Activated T-helper 1 cell treated with anti-CD3 and anti-CD28 coated beads, Interleukin-2, amount 50 U/mL, for 16 hours (primary cell): Measurements from ENCODE around the gene SVBP.
"Not testable (repeated sequence)": the region's sequence is repeated elsewhere in the genome, so short reads cannot be mapped to it uniquely, and the experiment has no call there.

Experiments
- DNase-seq, 2 donors: peaks; one replicate each; pipeline ENCODE4 v3.0.0-alpha.2; 2020; ENCODE audit warnings: low read depth in 1 of 2, low spot score in 1 of 2

Gene SVBP

DNA sequence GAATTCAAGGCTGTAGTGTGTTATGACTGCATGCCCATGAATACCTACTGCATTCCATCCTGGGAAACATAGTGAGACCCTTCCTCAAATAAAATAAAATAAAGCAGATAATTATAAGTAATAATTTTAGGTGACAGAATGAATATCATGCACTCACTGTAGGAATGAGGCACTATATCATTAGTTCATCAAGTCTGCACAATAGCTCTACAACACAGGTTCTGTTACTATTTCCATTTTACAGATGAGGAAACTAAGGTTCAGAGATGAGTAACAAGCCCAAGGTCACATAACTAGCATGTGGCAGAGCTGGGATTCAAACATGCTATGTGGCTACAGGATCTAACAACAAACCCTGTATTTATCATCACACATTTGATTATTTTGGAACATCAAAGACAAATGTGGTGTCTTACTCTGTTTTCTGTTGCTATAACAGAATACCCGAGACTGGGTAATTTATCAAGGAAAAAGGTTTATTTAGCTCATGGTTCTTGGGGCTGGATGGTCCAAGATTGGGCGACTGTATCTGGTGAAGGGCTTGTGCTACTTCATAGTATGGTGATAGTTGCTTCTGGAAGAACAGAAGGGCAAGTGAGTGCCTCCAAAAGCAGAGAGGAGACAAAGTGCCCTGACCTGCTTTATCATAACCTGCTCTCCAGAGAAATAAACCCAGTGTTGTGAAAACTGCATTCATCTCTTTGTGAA, 24.4 kb upstream of the SVBP start:
- DNase-seq = no peak

DNA sequence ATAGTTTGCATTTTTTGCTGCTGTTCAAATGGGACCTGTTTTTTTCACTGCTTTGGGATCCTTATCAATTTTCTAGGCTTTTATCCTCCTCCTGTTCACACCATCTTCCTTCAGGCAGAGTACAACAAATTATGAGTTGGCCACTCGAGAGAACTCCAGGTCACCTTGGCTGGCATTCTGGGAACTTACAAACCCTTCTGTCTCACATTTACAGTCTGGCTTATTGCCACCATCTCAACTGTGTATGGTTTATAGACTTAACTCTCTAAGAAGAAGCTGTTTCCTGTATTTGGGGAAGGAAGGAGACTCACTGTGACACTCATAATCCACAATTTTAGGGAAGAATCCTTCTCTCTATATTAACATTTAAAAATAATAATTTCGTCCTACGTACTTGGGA, 23.8 kb upstream of the SVBP start:
- DNase-seq = no peak

DNA sequence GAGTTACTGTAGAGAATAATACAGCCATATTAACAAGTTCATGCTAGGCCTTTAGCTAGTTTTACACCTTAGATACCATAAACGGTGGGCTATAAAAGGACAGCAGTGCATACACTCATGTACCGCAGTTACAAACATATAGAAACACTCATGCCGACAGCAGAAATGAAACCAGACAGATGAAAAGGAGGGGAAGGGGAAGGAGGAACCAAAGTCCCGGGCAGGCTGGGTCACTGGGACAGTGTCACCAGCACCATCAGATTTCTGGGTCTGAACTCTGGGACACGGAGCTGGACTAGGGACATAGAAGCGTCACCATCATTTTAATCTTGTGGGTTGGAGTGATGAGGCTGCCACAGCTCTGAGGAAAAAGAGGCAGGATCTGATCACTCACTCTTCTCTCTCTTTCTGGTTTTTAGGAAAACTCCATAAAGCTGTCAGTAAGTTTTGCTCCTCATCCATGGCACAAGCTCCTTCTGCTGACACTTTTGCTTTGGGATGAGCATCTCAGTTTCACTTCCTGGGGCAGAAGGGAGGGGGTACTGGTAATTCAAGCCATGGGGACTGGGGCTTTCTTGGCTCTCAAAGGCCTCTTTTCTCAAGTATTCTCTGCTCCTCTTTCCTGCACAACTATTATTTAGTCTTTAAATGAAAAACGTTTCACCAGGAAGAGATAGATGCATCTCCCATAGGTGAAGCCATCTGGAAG, 21.4 kb upstream of the SVBP start:
- no peak for DNase-seq

DNA sequence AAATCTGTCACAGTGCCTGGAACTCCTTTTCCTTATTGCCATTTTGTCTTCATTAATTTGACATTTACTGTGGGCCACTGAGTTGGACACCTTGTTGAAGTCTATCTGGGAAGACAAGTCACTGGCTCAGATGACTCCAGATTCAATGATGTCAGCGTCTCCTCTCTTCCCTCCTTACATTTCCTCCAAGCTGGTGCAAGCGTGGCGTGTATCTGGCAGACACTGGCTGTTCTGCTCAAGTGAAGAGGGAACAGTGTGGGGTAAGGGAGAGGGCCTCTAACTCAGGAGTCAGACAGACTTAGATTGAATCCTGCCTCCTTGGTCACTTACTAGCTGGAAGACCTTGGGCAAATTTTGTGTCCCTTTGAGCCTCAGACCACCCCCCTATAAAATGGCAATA, 20.5 kb upstream of the SVBP start:
- no peak for DNase-seq

DNA sequence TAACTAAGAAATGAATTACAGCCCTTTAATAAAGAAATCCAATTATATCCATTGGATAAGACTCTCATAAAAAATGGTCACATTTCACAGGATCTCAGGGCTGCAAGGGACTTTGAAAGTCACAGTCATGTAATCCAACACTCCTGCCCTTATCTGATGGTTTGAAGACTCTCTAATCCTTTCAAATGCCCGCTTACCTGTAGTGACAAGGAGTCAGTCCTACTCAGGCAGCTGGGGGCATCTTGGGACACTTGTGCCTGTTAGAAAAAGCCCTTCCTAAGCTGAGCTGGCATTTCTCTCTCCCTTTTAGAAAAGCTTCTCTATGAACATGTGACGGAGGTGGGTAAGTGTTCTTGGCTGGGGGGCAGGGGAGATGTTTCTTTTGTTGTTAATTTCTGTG, 18.2 kb upstream of the SVBP start:
- no peak for DNase-seq

DNA sequence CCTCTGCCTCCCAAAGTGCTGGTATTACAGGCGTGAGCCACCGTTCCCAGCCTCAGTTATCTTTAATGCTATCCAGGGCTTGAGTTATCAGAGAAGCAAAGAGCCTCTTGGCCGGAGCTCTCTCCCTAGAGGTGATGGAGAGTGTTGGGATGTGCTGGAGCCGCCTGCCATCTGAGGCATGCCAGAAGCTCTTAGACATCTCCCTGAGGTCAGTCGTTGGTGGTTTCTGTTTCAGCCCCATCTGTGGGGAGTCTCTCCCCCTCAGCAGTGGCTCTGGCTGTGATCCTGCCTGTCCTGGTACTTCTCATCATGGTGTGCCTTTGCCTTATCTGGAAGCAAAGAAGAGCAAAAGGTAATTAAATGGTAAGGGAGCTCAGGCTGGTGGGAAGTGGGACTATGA, 17.6 kb upstream of the SVBP start:
- DNase-seq = no peak

DNA sequence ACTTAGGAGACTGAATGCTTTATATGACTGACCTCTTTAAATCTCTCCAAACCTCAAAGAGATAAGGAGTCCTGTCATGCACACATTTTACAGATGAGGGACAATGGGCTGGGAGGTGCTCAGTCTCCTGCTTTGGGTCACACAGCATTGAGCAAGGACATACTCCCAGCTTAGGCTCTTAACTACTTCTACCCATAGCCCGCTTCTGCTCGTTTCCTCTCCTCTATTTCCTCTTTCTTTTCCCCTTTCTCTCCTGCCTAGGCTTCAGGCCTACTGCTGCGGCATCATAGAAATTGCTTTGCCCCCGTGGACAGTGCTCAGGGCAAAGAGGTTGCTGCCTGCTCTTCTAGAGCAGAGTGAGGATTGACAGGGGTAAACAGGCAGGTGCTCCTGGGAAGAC, 16.8 kb upstream of the SVBP start:
- no peak for DNase-seq

DNA sequence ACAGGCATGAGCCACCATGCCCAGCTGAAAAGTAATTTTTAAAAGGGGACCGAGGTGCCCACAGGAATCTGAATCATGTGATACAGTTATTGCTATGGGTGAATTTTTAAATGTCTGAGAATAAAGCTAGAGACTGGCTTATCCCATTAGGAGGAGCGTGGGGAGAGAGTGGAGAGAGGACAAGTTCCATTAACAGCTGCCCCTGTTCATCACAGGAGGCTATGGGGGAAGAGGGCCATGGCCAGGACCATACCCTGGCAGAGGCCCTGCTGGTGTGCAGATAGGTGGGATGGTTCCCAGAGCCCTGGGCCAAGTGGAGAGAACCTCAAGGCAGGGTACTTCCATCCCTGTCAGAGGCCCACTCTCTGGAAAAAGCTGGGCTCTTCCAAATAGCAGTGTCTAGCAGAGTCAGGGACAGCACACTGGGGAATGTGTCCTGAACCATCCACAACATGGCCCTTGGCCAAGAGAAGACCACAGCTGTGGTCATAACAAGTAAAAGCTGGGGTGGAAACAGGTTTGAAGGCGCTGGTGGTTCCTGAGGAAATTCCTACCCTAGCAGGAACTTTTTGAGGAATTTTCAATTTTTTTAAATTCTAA, 15.5 kb upstream of the SVBP start:
- DNase-seq = no peak

DNA sequence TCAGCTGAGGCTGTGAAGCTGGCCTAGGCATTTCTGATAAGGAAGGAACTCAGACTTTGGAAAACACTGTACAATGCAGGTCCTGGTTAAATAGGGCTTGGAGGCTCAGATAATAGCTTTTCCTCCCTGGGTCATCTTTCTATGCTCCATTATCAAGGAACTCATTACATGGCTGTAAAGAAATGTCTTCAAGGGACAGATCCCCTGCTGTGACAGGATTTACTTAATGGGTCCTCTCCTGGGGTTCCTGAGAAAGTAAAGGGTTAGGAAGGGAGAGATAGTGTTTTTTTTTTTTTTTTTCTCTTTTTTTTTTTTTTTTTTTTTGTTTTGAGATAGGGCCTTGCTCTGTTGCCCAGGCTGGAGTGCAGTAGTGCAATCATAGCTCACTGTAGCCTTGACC, 14.1 kb upstream of the SVBP start:
- DNase-seq = no peak

DNA sequence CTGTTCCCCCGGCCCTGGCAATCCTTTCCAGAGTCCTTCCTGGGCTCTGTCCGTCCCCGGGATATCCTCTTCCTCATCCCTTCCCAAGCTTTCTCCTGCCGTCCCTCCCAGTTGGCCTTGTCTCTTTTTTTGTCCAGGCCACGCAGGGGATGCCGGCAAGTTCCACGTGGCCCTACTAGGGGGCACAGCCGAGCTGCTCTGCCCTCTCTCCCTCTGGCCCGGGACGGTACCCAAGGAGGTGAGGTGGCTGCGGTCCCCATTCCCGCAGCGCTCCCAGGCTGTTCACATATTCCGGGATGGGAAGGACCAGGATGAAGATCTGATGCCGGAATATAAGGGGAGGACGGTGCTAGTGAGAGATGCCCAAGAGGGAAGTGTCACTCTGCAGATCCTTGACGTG, 13.4 kb upstream of the SVBP start:
- no peak for DNase-seq

DNA sequence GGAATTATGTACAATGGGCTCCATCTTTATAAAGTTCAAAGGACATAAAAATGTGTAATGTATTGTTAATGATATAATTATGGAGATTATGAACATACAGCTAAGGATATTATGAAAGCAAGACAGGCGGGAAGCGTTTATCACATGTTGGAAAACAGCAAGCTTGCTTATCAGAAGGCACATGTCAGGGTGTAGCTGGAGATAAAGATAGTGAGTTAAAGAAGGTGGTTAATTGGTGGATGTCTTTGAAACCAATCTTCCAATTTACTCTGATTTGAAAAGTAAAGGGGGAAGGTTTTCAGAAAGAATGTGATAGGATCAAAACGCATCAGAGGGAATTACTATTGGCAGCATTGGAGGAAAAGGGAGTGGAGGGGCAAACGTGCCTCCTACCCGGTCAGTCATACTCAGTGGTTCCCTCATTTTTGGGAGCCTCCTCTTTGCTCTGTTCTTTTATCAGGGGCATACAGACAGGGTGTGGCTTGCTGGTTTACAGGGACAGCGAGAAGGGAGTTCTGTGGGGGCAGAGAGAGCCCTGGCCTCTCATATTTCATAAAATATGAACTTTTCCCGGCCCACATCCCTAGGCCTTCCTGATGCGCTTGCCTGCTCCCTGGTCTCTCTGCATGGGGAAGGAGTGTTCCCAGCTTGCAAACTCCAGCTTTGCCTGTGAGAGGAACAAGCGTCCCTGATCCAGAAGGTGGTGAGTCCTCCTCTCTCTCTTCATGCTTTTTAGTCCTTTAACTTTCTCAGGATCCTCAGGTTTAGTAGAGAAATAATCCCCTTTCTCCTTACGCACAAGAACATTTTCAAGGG, 8.0 kb upstream of the SVBP start:
- DNase-seq = no peak

DNA sequence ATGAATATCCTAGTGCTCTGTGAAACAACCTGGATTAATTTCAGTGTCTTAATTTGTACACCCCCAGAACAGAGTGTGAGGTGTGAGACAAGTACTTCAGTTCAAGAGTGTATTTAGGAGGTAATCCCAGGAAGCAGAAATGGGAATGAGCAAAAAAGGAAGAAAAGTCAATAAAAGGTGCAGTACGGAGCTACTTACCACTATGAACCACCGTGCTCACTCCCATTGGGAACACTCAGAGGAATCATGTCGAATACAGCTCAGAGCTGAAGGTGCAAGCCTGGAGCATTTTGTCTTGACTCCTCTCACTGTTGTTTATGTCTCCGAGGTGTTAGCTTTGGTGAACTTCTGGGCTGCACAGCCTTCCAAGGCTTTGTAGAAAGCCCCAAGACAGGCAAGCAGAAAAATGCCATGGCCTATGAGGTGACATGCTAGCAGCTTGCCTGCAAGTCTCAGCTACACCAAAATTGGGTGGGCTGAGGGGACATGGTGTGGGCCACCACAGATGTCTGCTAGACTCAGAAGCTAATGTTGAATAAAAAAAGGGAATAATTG, 7.4 kb upstream of the SVBP start:
- DNase-seq = no peak

DNA sequence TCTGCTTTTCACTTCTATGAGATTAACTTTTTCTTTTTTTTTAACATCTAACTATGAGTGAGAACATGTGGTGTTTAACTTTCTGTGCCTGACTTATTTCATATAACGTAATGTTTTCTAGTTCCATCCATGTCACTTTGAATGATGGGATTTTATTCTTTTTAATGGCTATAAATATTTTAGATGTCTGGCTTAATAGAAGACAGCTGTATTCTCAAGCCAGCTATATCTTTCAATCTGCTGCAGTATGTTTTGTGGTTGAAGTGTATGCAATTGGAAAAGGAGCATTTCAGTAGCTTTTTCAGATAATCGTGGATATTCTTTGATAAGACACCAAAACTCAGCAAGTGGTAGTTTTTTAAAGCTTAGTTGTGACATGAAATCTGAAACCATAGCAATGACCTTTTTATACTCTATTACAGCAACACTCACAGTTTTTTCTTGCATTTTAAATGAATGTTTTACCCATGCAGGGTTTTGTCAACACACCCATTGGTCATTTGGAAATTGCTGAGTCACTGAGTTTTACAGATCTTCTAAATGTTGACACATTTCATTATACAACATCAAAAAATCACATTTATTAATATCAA, 5.7 kb upstream of the SVBP start:
- DNase-seq = no peak

DNA sequence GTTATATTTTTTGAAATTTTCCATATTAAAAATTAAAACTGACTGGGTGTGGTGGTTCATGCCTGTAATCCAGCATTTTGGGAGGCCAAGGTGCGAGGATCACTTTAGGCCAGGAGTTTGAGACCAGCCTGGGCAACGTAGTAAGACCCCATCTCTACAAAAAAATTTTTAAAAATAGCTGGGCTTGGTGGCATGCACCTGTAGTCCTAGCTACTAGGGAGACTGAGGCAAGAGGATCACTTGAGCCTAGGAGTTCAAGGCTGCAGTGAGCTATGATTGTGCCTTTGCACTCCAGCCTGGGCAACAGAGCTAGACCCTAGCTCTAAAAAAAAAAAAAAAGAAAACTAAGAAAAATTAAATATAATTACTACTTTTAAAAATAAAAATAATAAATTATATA, 4.5 kb upstream of the SVBP start:
- DNase-seq = no peak

DNA sequence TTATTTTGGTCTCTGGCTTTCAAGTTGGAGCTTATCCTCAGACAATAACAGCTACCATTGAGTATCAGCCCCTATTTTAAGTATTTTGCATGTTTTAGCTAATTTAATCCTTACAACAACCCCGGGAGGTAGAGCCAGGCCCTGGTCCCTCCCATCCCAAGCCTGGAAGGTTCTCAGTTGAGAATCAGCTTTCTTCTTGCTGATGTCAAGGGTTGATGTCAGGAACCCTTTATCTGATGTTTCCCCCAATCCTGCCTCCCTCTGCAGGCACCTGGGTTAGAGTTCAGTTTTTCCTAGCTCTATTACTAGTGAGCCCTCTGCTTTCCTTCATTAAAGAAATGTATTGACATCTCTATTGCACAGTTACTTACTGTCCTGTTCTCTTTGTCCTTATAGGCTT, 3.6 kb upstream of the SVBP start:
- DNase-seq = no peak

DNA sequence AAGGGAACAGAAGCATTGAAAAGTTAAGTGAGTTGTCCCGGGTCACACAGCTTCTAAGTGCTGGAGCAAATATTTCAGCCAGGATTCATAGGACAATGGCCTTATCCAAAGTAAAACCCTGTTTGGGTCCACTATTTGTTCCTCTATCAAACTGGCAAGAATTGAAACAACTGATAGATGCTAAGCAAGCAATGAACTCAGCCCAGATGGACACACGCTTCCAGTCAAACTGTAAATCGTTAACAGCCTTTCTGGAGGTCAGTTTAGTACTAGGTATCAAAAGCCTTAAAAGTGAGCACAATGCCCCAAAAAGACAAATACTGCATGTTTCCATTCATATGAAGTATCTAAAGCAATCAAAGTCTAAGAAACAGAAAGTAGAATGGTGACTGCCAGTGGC, 779 bp upstream of the SVBP start:
- no peak for DNase-seq

DNA sequence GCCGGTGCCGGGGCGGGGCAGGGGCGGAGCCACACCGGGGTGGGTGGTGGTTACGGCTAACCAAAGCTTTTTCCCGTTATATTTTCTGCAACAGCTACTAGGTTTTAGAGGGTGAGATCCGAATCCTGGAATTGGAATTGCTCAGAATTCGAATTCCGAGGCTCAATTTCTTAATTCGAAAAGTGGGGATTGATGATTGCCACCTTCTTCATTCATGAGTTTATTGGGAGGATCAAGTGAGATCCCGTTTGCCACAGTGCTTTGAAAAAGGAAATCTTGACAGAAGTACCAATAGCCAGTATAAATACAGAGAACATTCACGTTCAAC, 207 bp upstream of the SVBP start:
- DNase-seq = no peak

DNA sequence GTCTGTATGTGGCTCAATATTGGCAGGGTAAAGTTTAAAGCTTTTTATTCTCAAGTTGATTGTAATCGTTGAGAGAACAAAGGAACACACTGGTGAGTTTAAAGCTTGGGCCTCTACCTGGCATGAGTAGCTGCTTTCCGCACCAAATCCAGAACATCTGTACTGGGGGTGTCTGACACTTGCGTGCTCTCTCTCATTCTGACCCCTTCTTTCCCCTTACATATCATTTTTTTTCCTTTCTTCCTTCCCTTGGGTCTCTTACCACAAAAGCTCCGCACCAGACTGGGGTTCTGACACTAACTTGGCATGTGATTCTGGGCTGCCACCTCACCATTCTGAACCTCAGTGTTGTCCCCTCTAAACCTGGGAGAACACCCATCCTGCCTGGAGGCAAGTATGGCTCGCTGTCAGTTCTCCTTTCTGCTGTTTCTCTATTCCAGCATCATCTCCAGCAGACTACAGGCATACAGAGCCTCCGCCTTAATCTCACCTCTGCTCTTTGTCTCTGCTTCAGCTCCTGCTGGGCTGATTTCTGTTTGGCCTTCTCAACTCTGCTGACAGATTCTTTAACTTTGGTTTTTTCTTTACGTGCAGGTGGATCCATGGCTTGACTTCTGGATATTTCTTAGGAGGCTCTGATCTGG, 1.1 kb downstream of the SVBP start:
- no peak for DNase-seq

DNA sequence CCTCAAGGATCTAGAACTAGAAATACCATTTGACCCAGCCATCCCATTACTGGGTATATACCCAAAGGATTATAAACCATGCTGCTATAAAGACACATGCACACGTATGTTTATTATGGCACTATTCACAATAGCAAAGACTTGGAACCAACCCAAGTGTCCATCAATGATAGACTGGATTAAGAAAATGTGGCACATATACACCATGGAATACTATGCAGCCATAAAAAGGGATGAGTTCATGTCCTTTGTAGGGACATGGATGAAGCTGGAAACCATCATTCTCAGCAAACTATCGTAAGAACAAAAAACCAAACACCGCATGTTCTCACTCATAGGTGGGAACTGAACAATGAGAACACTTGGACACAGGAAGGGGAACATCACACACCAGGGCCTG, 2.4 kb downstream of the SVBP start:
- not testable (repeated sequence) for DNase-seq

DNA sequence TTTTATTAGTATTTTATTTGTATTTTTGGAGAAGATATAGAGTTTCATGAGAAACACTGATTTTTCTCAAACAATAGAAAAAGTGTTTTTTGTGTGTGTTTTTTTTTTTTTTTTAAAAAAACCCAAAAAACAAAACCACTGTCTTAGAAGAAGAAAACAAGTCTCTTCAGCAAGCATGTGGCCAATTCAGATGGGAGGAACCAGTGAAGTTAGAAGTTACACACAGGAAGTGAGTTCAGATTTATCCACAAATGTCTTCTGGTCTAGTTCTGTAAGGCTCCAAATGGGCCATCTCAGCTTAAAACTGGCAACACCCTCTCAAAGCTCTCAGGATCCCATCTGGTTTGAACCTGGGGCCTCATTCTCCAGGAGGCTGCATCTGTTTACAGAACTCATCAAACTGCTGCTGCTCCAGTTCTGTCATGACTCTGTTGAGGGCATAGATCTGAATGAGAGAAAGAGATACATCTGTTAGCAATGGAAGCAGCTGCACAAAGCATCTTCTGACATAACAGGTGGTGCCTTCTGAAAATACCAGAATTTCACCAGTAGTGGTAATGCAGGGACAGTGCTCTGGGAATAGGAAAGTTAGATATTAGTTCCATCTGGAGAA, 10.0 kb downstream of the SVBP start:
- DNase-seq = no peak
